Ishikawa (cell line): ENCODE results near the gene SNED1.

Experiments used
- CEBPB ChIP-seq: IDR thresholded peaks from 2 replicates; pipeline ENCODE4 v1.6.1; 2012
- CREB1 ChIP-seq: IDR thresholded peaks from 2 replicates; pipeline ENCODE4 v1.6.1; 2012; ENCODE audit warnings: low read depth
- EGR1 ChIP-seq: IDR thresholded peaks from 2 replicates; pipeline ENCODE4 v1.6.1; 2012
- EP300 ChIP-seq: IDR thresholded peaks from 2 replicates; pipeline ENCODE4 v1.6.1; 2012; ENCODE audit warnings: borderline replicate concordance
- FOXM1 ChIP-seq: IDR thresholded peaks from 2 replicates; pipeline ENCODE4 v1.6.1; 2012; ENCODE audit warnings: low read depth, borderline replicate concordance
- MAX ChIP-seq: IDR thresholded peaks from 2 replicates; pipeline ENCODE4 v1.6.1; 2012
- NFIC ChIP-seq: IDR thresholded peaks from 2 replicates; pipeline ENCODE4 v1.6.1; 2012
- RAD21 ChIP-seq: IDR thresholded peaks from 2 replicates; pipeline ENCODE4 v1.6.1; 2012; ENCODE audit warnings: low read depth
- REST ChIP-seq: IDR thresholded peaks from 2 replicates; pipeline ENCODE4 v1.6.1; 2012; ENCODE audit warnings: low read depth, mild to moderate bottlenecking
- TAF1 ChIP-seq: IDR thresholded peaks from 2 replicates; pipeline ENCODE4 v1.6.1; 2012; ENCODE audit warnings: low read depth, mild to moderate bottlenecking
- TCF12 ChIP-seq: IDR thresholded peaks from 2 replicates; pipeline ENCODE4 v1.6.1; 2012; ENCODE audit warnings: low read depth
- TEAD4 ChIP-seq: IDR thresholded peaks from 2 replicates; pipeline ENCODE4 v1.6.1; 2012
- USF1 ChIP-seq: IDR thresholded peaks from 2 replicates; pipeline ENCODE4 v1.6.1; 2012
- YY1 ChIP-seq: IDR thresholded peaks from 2 replicates; pipeline ENCODE4 v1.6.1; 2012; ENCODE audit warnings: low read depth
- ZBTB7A ChIP-seq: IDR thresholded peaks from 2 replicates; pipeline ENCODE4 v1.6.1; 2012; ENCODE audit warnings: low read depth

The SNED1 gene

GRCh38 chr2:241064802-241065354 is 66.5 kb downstream of the SNED1 start:
- TF ChIP-seq EGR1, result no peak
- no peak for TF ChIP-seq USF1
- TF ChIP-seq TAF1, result no peak
- TF ChIP-seq EP300, result no peak
- no peak for TF ChIP-seq CEBPB
- TF ChIP-seq RAD21, result no peak
- no peak for TF ChIP-seq TEAD4
- TF ChIP-seq REST, result no peak
- TF ChIP-seq ZBTB7A, result no peak
- no peak for TF ChIP-seq YY1
- no peak for TF ChIP-seq NFIC
- TF ChIP-seq MAX, result no peak
- TF ChIP-seq CREB1, result no peak

- TF ChIP-seq REST (no peak), TEAD4 (no peak), FOXM1 (no peak), TCF12 (no peak), RAD21 (no peak), TAF1 (no peak), CREB1 (no peak), EGR1 (no peak), ZBTB7A (no peak), NFIC (no peak), EP300 (no peak), USF1 (no peak), CEBPB (no peak), MAX (no peak), YY1 (no peak)
Measured at GRCh38 chr2:241065355-241065803, 67.0 kb downstream of the SNED1 start.

GRCh38 chr2:241066171-241066892 is 67.9 kb downstream of the SNED1 start:
- TF ChIP-seq EGR1, result no peak
- no peak for TF ChIP-seq YY1
- no peak for TF ChIP-seq NFIC
- TF ChIP-seq TAF1, result no peak
- TF ChIP-seq MAX, result no peak
- no peak for TF ChIP-seq FOXM1
- no peak for TF ChIP-seq USF1
- no peak for TF ChIP-seq CEBPB
- no peak for TF ChIP-seq TCF12
- TF ChIP-seq EP300, result no peak
- no peak for TF ChIP-seq RAD21
- TF ChIP-seq CREB1, result no peak
- TF ChIP-seq REST, result no peak
- no peak for TF ChIP-seq ZBTB7A
- TF ChIP-seq TEAD4, result no peak

GRCh38 chr2:241066893-241067341 is 68.5 kb downstream of the SNED1 start:
- TF ChIP-seq ZBTB7A (no peak), NFIC (no peak), FOXM1 (no peak), YY1 (peak; percentile 38; the same call in 1 of the 2 replicates), TCF12 (no peak), USF1 (no peak), RAD21 (peak; percentile 33; the same call in 1 of the 2 replicates), CEBPB (no peak), EP300 (no peak), CREB1 (no peak), EGR1 (no peak), TAF1 (no peak), MAX (no peak), REST (peak; percentile 91), TEAD4 (no peak)
